Measurements from ENCODE around the gene CLDN2.

CLDN2 gene

GRCh38 chrX:106935175-106935574, 15.0 kb downstream of the CLDN2 start:
- H3K9me3 Mint-ChIP-seq = no peaks in the 10 kb centered on the region
- no peak for DNase-seq
- H3K4me3 Mint-ChIP-seq = no peak overlapping the region
- peaks cover 8% of the 10 kb centered on the region for H3K27me3 Mint-ChIP-seq
- H3K4me1 Mint-ChIP-seq (ENCODE audit: low read depth) = peaks cover 2% of the 10 kb centered on the region
- H3K27ac Mint-ChIP-seq = no peak overlapping the region
- no peaks in the 10 kb centered on the region for H3K36me3 Mint-ChIP-seq (ENCODE audit: low read depth)

GRCh38 chrX:106936246-106936645, 16.0 kb downstream of the CLDN2 start:
- no peak overlapping the region for H3K4me3 Mint-ChIP-seq
- H3K27me3 Mint-ChIP-seq = peaks cover 8% of the 10 kb centered on the region
- H3K9me3 Mint-ChIP-seq = no peaks in the 10 kb centered on the region
- peaks cover 5% of the 10 kb centered on the region for H3K36me3 Mint-ChIP-seq (ENCODE audit: low read depth)
- peaks cover 2% of the 10 kb centered on the region for H3K4me1 Mint-ChIP-seq (ENCODE audit: low read depth)
- DNase-seq = no peak
- H3K27ac Mint-ChIP-seq = no peak overlapping the region

GRCh38 chrX:106939566-106939965, 19.4 kb downstream of the CLDN2 start:
- Mint-ChIP-seq H3K4me1 (ENCODE audit: low read depth) (no peaks in the 10 kb centered on the region), H3K4me3 (no peak overlapping the region)

GRCh38 chrX:106940068-106940467, 19.9 kb downstream of the CLDN2 start:
- Mint-ChIP-seq H3K9me3 (no peaks in the 10 kb centered on the region), H3K27me3 (peaks cover 4% of the 10 kb centered on the region), H3K4me1 (ENCODE audit: low read depth) (no peaks in the 10 kb centered on the region), H3K36me3 (ENCODE audit: low read depth) (peaks cover 12% of the 10 kb centered on the region), H3K4me3 (no peak overlapping the region), H3K27ac (no peak overlapping the region)
- no peak for DNase-seq

More at GRCh38 chrX:106939566-106939965, 19.4 kb downstream of the CLDN2 start:
- Mint-ChIP-seq H3K36me3 (ENCODE audit: low read depth) (peaks cover 12% of the 10 kb centered on the region), H3K27me3 (peaks cover 4% of the 10 kb centered on the region), H3K27ac (no peak overlapping the region), H3K9me3 (no peaks in the 10 kb centered on the region)
- DNase-seq = no peak

- peaks cover 7% of the 10 kb centered on the region for H3K36me3 Mint-ChIP-seq (ENCODE audit: low read depth)
- H3K4me1 Mint-ChIP-seq (ENCODE audit: low read depth) = no peaks in the 10 kb centered on the region
- peaks cover 6% of the 10 kb centered on the region for H3K27me3 Mint-ChIP-seq
- no peak for DNase-seq
- H3K4me3 Mint-ChIP-seq = no peak overlapping the region
- H3K27ac Mint-ChIP-seq = no peak overlapping the region
- no peaks in the 10 kb centered on the region for H3K9me3 Mint-ChIP-seq
Observed at GRCh38 chrX:106946464-106946863, 26.3 kb downstream of the CLDN2 start.

- no peak overlapping the region for H3K4me3 Mint-ChIP-seq
- H3K27me3 Mint-ChIP-seq = peaks cover 6% of the 10 kb centered on the region
- H3K36me3 Mint-ChIP-seq (ENCODE audit: low read depth) = peaks cover 4% of the 10 kb centered on the region
- H3K9me3 Mint-ChIP-seq = no peaks in the 10 kb centered on the region
- no peaks in the 10 kb centered on the region for H3K4me1 Mint-ChIP-seq (ENCODE audit: low read depth)
- no peak overlapping the region for H3K27ac Mint-ChIP-seq
- DNase-seq = no peak
Observed at GRCh38 chrX:106948641-106949040, 28.4 kb downstream of the CLDN2 start.

GRCh38 chrX:106949366-106949765, 29.2 kb downstream of the CLDN2 start:
- peaks cover 6% of the 10 kb centered on the region for H3K27me3 Mint-ChIP-seq

GRCh38 chrX:106950381-106950780, 30.2 kb downstream of the CLDN2 start:
- H3K36me3 Mint-ChIP-seq (ENCODE audit: low read depth) = peaks cover 10% of the 10 kb centered on the region
- peaks cover 6% of the 10 kb centered on the region for H3K27me3 Mint-ChIP-seq
- H3K27ac Mint-ChIP-seq = no peak overlapping the region
- no peak overlapping the region for H3K4me3 Mint-ChIP-seq
- DNase-seq = no peak
- no peaks in the 10 kb centered on the region for H3K9me3 Mint-ChIP-seq
- H3K4me1 Mint-ChIP-seq (ENCODE audit: low read depth) = no peaks in the 10 kb centered on the region

More at GRCh38 chrX:106949366-106949765, 29.2 kb downstream of the CLDN2 start:
- H3K4me1 Mint-ChIP-seq (ENCODE audit: low read depth) = no peaks in the 10 kb centered on the region
- peaks cover 9% of the 10 kb centered on the region for H3K36me3 Mint-ChIP-seq (ENCODE audit: low read depth)
- no peaks in the 10 kb centered on the region for H3K9me3 Mint-ChIP-seq
- no peak overlapping the region for H3K27ac Mint-ChIP-seq
- no peak for DNase-seq
- H3K4me3 Mint-ChIP-seq = no peak overlapping the region

GRCh38 chrX:106951230-106951629, 31.0 kb downstream of the CLDN2 start:
- H3K9me3 Mint-ChIP-seq = no peaks in the 10 kb centered on the region
- H3K36me3 Mint-ChIP-seq (ENCODE audit: low read depth) = peaks cover 15% of the 10 kb centered on the region
- H3K27ac Mint-ChIP-seq = no peak overlapping the region
- no peaks in the 10 kb centered on the region for H3K4me1 Mint-ChIP-seq (ENCODE audit: low read depth)
- DNase-seq = no peak
- peaks cover 6% of the 10 kb centered on the region for H3K27me3 Mint-ChIP-seq
- no peak overlapping the region for H3K4me3 Mint-ChIP-seq

GRCh38 chrX:106952089-106952488, 31.9 kb downstream of the CLDN2 start:
- no peaks in the 10 kb centered on the region for H3K4me1 Mint-ChIP-seq (ENCODE audit: low read depth)
- H3K9me3 Mint-ChIP-seq = no peaks in the 10 kb centered on the region
- no peak overlapping the region for H3K27ac Mint-ChIP-seq
- peaks cover 15% of the 10 kb centered on the region for H3K36me3 Mint-ChIP-seq (ENCODE audit: low read depth)
- H3K4me3 Mint-ChIP-seq = no peak overlapping the region
- DNase-seq = no peak
- H3K27me3 Mint-ChIP-seq = peaks cover 8% of the 10 kb centered on the region

- no peak overlapping the region for H3K4me3 Mint-ChIP-seq
- no peak overlapping the region for H3K27ac Mint-ChIP-seq
- H3K4me1 Mint-ChIP-seq (ENCODE audit: low read depth) = no peaks in the 10 kb centered on the region
- H3K9me3 Mint-ChIP-seq = no peaks in the 10 kb centered on the region
- peaks cover 6% of the 10 kb centered on the region for H3K27me3 Mint-ChIP-seq
- peaks cover 18% of the 10 kb centered on the region for H3K36me3 Mint-ChIP-seq (ENCODE audit: low read depth)
- no peak for DNase-seq
Observed at GRCh38 chrX:106952538-106952937, 32.3 kb downstream of the CLDN2 start.

- DNase-seq = no peak
- H3K9me3 Mint-ChIP-seq = no peaks in the 10 kb centered on the region
- H3K4me3 Mint-ChIP-seq = no peak overlapping the region
- no peak overlapping the region for H3K27ac Mint-ChIP-seq
- H3K36me3 Mint-ChIP-seq (ENCODE audit: low read depth) = peaks cover 22% of the 10 kb centered on the region
- H3K4me1 Mint-ChIP-seq (ENCODE audit: low read depth) = no peaks in the 10 kb centered on the region
- H3K27me3 Mint-ChIP-seq = peaks cover 10% of the 10 kb centered on the region
Observed at GRCh38 chrX:106952988-106953387, 32.8 kb downstream of the CLDN2 start.

- H3K4me3 Mint-ChIP-seq = no peak overlapping the region
- no peak overlapping the region for H3K27ac Mint-ChIP-seq
- no peaks in the 10 kb centered on the region for H3K9me3 Mint-ChIP-seq
- H3K36me3 Mint-ChIP-seq (ENCODE audit: low read depth) = peaks cover 24% of the 10 kb centered on the region
- H3K4me1 Mint-ChIP-seq (ENCODE audit: low read depth) = no peaks in the 10 kb centered on the region
- peaks cover 11% of the 10 kb centered on the region for H3K27me3 Mint-ChIP-seq
- DNase-seq = no peak
Observed at GRCh38 chrX:106954041-106954440, 33.8 kb downstream of the CLDN2 start.

GRCh38 chrX:106955004-106955772, 35.0 kb downstream of the CLDN2 start:
- H3K36me3 Mint-ChIP-seq (ENCODE audit: low read depth) = peaks cover 25% of the 10 kb centered on the region
- no peak for DNase-seq
- H3K4me3 Mint-ChIP-seq = no peak overlapping the region
- peaks cover 10% of the 10 kb centered on the region for H3K27me3 Mint-ChIP-seq
- H3K4me1 Mint-ChIP-seq (ENCODE audit: low read depth) = no peaks in the 10 kb centered on the region
- H3K27ac Mint-ChIP-seq = no peak overlapping the region
- no peaks in the 10 kb centered on the region for H3K9me3 Mint-ChIP-seq

GRCh38 chrX:106957856-106958255, 37.7 kb downstream of the CLDN2 start:
- H3K4me1 Mint-ChIP-seq (ENCODE audit: low read depth) = no peaks in the 10 kb centered on the region
- no peak overlapping the region for H3K4me3 Mint-ChIP-seq
- H3K36me3 Mint-ChIP-seq (ENCODE audit: low read depth) = peaks cover 43% of the 10 kb centered on the region
- H3K9me3 Mint-ChIP-seq = no peaks in the 10 kb centered on the region
- no peak overlapping the region for H3K27ac Mint-ChIP-seq
- H3K27me3 Mint-ChIP-seq = peaks cover 20% of the 10 kb centered on the region
- DNase-seq = no peak
